Epithelial cell of proximal tubule (primary cell): ENCODE results near the gene KRT17. TPM values are rescaled to one million over a fixed set of nuclear protein-coding genes. Genes with fewer than 3 reads are reported as not detected.
"Not testable (repeated sequence)": the region's sequence is repeated elsewhere in the genome, so short reads cannot be mapped to it uniquely, and the experiment has no call there.

Source experiments
- DNase-seq: peaks from one replicate; pipeline ENCODE4 v3.0.0-alpha.2; 2011; ENCODE audit warnings: low read depth
- H3K4me3 ChIP-seq: 2 replicates; pipeline ENCODE4 v1.5.1; 2011; ENCODE audit warnings: low read depth, mild to moderate bottlenecking, low read length
- CTCF ChIP-seq: conservative IDR thresholded peaks from 2 replicates; pipeline ENCODE4 v1.5.1; 2012; ENCODE audit warnings: low read depth, mild to moderate bottlenecking, low read length
- total RNA-seq: library from RNA; depleted of rRNA; stranded (reverse); fragments of >200 nt; gene quantifications from 2 replicates; pipeline ENCODE4 v1.2.3, GENCODE V29; 2015

The KRT17 gene
- total RNA-seq, 1 donor from 2014 or later: 20.8 TPM

DNA sequence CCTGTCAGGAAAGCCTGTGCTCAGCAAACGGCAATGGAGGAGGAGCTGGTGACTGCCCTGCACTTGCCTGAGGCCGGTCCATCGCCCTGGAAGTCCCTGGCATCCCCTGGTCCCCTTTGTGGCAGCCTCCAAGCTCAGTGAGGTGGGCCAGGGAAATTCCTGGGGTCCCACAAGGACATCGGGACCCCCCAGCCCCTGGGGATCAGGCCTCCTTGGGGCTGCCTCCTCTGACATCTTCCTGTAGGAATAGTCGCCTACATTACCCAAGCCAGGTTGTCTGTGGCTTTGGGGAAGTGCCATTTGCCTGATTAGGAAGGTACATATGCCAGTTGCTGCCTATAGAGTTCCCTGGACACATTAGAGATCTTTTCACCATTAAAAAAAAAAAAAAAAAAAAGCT lies 45.4 kb downstream of the KRT17 start:
- TF ChIP-seq CTCF: no peak
- no peak overlapping the region for H3K4me3 ChIP-seq
- no peak for DNase-seq

DNA sequence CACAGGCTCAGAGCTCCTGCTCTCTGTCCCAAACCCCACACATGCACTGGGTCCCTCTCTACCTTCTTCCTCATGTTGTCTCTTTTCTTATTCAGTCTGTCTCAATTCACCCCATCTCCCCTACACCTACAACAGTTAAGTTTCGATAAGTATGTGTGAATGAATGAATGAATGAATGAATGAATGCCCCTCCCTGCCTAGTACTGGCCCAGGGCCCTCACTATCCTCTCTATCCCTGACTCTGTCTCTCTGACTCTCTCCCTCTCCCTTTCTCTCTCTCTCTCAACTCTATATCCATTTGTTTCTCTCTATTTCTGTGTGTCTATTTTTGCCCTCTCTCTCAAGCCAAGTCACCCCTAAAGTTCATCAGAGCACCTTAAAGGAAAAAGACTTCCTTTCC lies 45.8 kb downstream of the KRT17 start:
- TF ChIP-seq CTCF: no peak
- H3K4me3 ChIP-seq: no peak overlapping the region

DNA sequence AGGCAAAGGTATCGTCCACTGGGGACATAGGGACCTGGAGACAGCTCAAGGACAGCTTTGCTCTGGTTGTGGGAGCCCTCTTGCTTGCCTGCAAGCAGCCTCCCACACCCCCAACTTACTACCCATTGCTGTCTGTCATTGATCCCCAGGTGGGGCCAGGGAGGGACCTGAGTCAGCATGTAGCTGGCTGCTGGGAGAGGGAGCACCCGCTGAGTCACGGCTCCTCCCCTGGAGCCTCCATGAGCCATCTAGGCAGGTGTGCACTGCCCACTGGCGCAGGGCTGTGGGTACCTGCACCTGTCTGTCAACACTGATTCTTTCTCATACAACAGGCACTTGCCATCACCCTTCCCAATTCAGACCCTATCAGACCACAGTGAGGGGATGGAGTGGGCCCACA lies 47.6 kb downstream of the KRT17 start:
- not testable (repeated sequence) for DNase-seq, H3K4me3 ChIP-seq

More for the DNA sequence above, 45.8 kb downstream of the KRT17 start:
- no peak for DNase-seq

GRCh38 chr17:41575336-41575735 lies 49.0 kb downstream of the KRT17 start:
- no peak for DNase-seq
- no peak overlapping the region for H3K4me3 ChIP-seq
- no peak for TF ChIP-seq CTCF

DNA sequence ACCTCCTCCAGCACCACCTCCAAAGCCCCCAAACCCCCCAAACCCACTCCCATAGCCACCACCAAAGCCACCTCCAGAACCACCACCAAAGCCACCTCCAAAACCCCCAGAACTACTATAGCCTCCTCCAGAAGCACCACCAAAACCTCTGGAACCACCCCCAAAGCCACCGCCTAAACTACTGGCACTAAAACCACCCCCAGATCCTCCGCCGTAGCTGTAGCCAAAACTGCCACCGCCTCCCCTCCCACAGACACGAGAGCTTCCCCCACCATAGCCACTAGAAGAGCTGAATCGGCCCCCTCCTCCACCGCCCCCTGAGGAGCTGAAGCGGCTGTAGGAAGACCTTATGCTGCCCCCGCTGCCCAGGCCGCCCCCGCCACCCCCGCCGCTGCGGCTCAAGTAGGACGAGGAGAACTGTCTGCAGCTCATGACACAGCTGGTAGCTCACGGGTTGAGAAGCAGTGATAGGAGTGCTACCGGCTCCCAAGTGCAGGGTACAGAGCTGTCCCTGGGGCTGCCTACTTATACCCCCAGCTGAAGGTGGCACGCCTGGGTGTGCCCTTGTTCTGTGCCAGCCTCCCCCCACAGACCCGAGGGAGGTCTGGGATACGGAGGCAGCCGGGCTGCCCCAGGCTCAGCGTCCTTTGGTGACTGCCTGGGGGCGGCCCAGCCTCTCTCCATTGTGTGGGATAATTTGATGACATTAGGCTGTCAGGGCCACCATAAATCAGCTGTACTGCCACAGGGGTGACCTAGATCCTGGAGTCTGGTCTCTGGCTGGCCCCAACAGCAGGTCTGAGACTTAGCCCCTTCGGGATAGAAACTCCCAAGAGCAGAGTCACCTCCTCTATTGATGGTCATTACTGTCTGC lies 52.6 kb downstream of the KRT17 start, which contains the start of gene KRT9:
Gene KRT9 (minus strand): TSS at position 499 of the 874 bp plus-strand sequence. CDS start 67 bp downstream, at position 432.
- no peak for DNase-seq
- TF ChIP-seq CTCF: no peak
- no peak within 1 kb of the TSS for H3K4me3 ChIP-seq

Other genes with a start within 250 kb of the KRT17 start
- 4.2 and 15.1 TPM in 2 replicates for gene KRT34, start 242.3 kb downstream of the KRT17 start, total RNA-seq
- not detected in 2 replicates for gene KRT31, start 227.0 kb downstream of the KRT17 start, total RNA-seq
- gene KRT37, start 200.0 kb downstream of the KRT17 start, total RNA-seq: not detected in 2 replicates
- not detected in 2 replicates for gene KRT38, start 183.6 kb downstream of the KRT17 start, total RNA-seq
- gene KRT32, start 157.2 kb downstream of the KRT17 start, total RNA-seq: not detected in 2 replicates
- not detected in 2 replicates for gene KRT35, start 143.4 kb downstream of the KRT17 start, total RNA-seq
- gene KRT36, start 134.7 kb downstream of the KRT17 start, total RNA-seq: not detected in 2 replicates
- gene KRT13, start 119.0 kb downstream of the KRT17 start, total RNA-seq: 1.0 and 2.0 TPM in 2 replicates
- gene KRT15, start 105.7 kb downstream of the KRT17 start, total RNA-seq: 4.6 and 15.6 TPM in 2 replicates
- 1,090 and 2,137 TPM in 2 replicates for gene KRT19, start 96.3 kb downstream of the KRT17 start, total RNA-seq
- gene KRT9, start 52.5 kb downstream of the KRT17 start, total RNA-seq: not detected in 2 replicates
- gene KRT14, start 37.7 kb downstream of the KRT17 start, total RNA-seq: not detected in 2 replicates
- gene KRT16, start 11.8 kb downstream of the KRT17 start, total RNA-seq: 2.0 and 4.3 TPM in 2 replicates
- gene EIF1, start 64.3 kb upstream of the KRT17 start, total RNA-seq: 59.0 and 86.7 TPM in 2 replicates
- not detected in 2 replicates for gene GAST, start 87.8 kb upstream of the KRT17 start, total RNA-seq
- 0.06 and 0.14 TPM in 2 replicates for gene HAP1, start 110.1 kb upstream of the KRT17 start, total RNA-seq
- gene JUP, start 162.1 kb upstream of the KRT17 start, total RNA-seq: 314 and 425 TPM in 2 replicates
- gene P3H4, start 187.4 kb upstream of the KRT17 start, total RNA-seq: 47.8 and 55.5 TPM in 2 replicates
- gene FKBP10, start 188.4 kb upstream of the KRT17 start, total RNA-seq: 106 and 143 TPM in 2 replicates
- 67.6 and 70.8 TPM in 2 replicates for gene NT5C3B, start 211.7 kb upstream of the KRT17 start, total RNA-seq
- not detected in 2 replicates for gene KLHL10, start 213.2 kb upstream of the KRT17 start, total RNA-seq
- gene KLHL11, start 240.8 kb upstream of the KRT17 start, total RNA-seq: 12.3 and 13.8 TPM in 2 replicates